Measurements from ENCODE around the gene IMMP2L. TPM values are rescaled to one million over a fixed set of nuclear protein-coding genes. Genes with fewer than 3 reads are reported as not detected.

The IMMP2L gene
- total and polyA plus RNA-seq, 2 donors (not counting 3 experiments of a cell fraction or from before 2014, with no cell fraction given), result 9.9 to 11.8 TPM

- intact Hi-C loops (cut with micrococcal nuclease) (no loop called here), dilution Hi-C loops (cut with MboI; ENCODE audit: extremely low pct_ligation_motif_present, low sequenced_read_pairs) (no loop called here)
- H3K36me3 ChIP-seq (ENCODE audit: control insufficient read depth in 2 of 2, extremely low read depth in 1 of 2, insufficient read depth in 2 of 2, low read length in 2 of 2), result no peaks in the 10 kb centered on the region
- no peaks in the 10 kb centered on the region for H3K9me1 ChIP-seq (replicated peaks; ENCODE audit: control insufficient read depth, extremely low read depth, insufficient read depth, low read length)
- no peaks in the 10 kb centered on the region for H3K79me2 ChIP-seq (ENCODE audit: control insufficient read depth, insufficient read depth, low read length)
- H3K27me3 ChIP-seq (ENCODE audit: control insufficient read depth in 2 of 2, insufficient read depth in 2 of 2, low read length in 2 of 2), result no peaks in the 10 kb centered on the region
- ChIA-PET CTCF (no interaction called here), POLR2A (no interaction called here)
- H3K9ac ChIP-seq (replicated peaks; ENCODE audit: extremely low read depth, insufficient read depth, low read length), result no peak overlapping the region
- TF ChIP-seq POLR2AphosphoS5 (IDR thresholded peaks at IDR 0.05; ENCODE audit: insufficient read depth, low read depth, low read length) (no peak), MYC (IDR thresholded peaks at IDR 0.05; ENCODE audit: low read depth, low read length) (no peak), MAX (IDR thresholded peaks at IDR 0.05; ENCODE audit: insufficient read depth, insufficient read length) (no peak), FOS (IDR thresholded peaks at IDR 0.05; ENCODE audit: borderline replicate concordance, insufficient read depth, low read length) (no peak), CTCF (IDR thresholded peaks at IDR 0.05; ENCODE audit: extremely low read depth in 1 of 2, insufficient read depth in 1 of 2, low read depth in 1 of 2, low read length in 2 of 2) (no peak), EZH2 (IDR thresholded peaks at IDR 0.05; ENCODE audit: borderline replicate concordance, low read depth, low read length, severe bottlenecking) (no peak), JUN (IDR thresholded peaks at IDR 0.05; ENCODE audit: borderline replicate concordance, insufficient read depth, insufficient read length, low read depth) (no peak), GATA2 (IDR thresholded peaks at IDR 0.05; ENCODE audit: insufficient read depth, insufficient read length, low read depth, low read length) (no peak)
- FAIRE-seq (no peak), DNase-seq (ENCODE audit: low read depth, low spot score) (no peak)
- BruUV-seq (replicated peaks), result no TSS peak
- H3K4me3 ChIP-seq (replicated peaks in 1 of 3; ENCODE audit: insufficient read depth in 1 of 3, low read depth in 1 of 3, low read length in 3 of 3), result no peak overlapping the region
- no peak overlapping the region for H2AFZ ChIP-seq (ENCODE audit: low read depth, low read length)
- no peaks in the 10 kb centered on the region for H3K9me3 ChIP-seq (replicated peaks; ENCODE audit: control insufficient read depth, insufficient read depth, low read length)
- H3K27ac ChIP-seq (ENCODE audit: insufficient read depth, low read depth, low read length), result no peak overlapping the region
- H3K4me2 ChIP-seq (ENCODE audit: insufficient read depth, low read length), result no peak overlapping the region
- H3K4me1 ChIP-seq (ENCODE audit: control insufficient read depth, extremely low read depth, insufficient read depth, low read length), result peaks cover 6% of the 10 kb centered on the region
- H4K20me1 ChIP-seq (replicated peaks; ENCODE audit: control insufficient read depth, extremely low read depth, insufficient read depth, low read length), result no peaks in the 10 kb centered on the region
Measured at GRCh38 chr7:111215550-111215949, 346.7 kb downstream of the IMMP2L start.
